Lower leg skin (tissue), 3 donors: ENCODE data around the gene TM4SF4.

Experiments used
- POLR2A ChIP-seq, 2 donors: fragments of 450-650 bp; IDR thresholded peaks; one replicate each; pipeline ENCODE4 v1.6.1; 2016 to 2017; ENCODE audit warnings: antibody characterized with exemption in 2 of 2, mild to moderate bottlenecking in 1 of 2, moderate library complexity in 1 of 2
- TF ChIP-seq, protein P1 (sequence below), 3 donors: fragments of 450-650 bp; IDR thresholded peaks; one replicate each; pipeline ENCODE4 v1.5.1; 2016; ENCODE audit warnings: antibody characterized with exemption in 3 of 3, mild to moderate bottlenecking in 3 of 3, moderate library complexity in 2 of 3

DNA sequence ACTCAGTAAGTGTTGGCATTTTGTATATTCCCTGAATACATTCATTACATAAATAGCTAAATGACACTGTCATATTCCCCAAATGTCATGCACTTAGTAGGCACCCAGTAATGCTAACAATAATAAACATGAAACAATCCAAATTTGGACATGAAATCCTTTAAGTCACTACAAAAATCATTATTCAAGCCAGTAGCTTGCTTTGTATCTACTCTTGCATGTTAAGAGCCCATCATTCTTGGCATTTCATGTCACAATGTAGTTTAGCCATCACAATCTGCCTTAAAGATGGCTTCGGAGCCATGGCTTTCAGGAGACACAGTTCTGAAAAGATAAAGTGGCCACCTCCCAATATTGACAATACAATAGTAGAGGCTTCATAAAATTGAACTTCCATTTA is 32.9 kb upstream of the TM4SF4 start:
- TF ChIP-seq, protein P1, sequence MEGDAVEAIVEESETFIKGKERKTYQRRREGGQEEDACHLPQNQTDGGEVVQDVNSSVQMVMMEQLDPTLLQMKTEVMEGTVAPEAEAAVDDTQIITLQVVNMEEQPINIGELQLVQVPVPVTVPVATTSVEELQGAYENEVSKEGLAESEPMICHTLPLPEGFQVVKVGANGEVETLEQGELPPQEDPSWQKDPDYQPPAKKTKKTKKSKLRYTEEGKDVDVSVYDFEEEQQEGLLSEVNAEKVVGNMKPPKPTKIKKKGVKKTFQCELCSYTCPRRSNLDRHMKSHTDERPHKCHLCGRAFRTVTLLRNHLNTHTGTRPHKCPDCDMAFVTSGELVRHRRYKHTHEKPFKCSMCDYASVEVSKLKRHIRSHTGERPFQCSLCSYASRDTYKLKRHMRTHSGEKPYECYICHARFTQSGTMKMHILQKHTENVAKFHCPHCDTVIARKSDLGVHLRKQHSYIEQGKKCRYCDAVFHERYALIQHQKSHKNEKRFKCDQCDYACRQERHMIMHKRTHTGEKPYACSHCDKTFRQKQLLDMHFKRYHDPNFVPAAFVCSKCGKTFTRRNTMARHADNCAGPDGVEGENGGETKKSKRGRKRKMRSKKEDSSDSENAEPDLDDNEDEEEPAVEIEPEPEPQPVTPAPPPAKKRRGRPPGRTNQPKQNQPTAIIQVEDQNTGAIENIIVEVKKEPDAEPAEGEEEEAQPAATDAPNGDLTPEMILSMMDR (IDR thresholded peaks at IDR 0.05): no peak
- TF ChIP-seq POLR2A (IDR thresholded peaks at IDR 0.05): no peak
